Skin epidermis (tissue), 12 donors: ENCODE measurements around the gene CCDC171.
A peak's percentile ranks its signal among the peaks of the same experiment; 100 is the strongest.
"Not testable (repeated sequence)": the region's sequence is repeated elsewhere in the genome, so short reads cannot be mapped to it uniquely, and the experiment has no call there.

Experiments
- H3K27ac ChIP-seq, 21 experiments: fragments of 200-600 bp; sonication (generic) in 11 of 21; one replicate each; pipeline ENCODE4 v1.5.0; 2020; ENCODE audit warnings: mild to moderate bottlenecking in 3 of 21, inconsistent platforms in 2 of 21, moderate library complexity in 2 of 21
- H3K4me3 ChIP-seq, 7 experiments: fragments of 200-600 bp; sonication (generic) in 2 of 7; one replicate each; pipeline ENCODE4 v1.5.0; 2020; ENCODE audit warnings: inconsistent platforms in 2 of 7, mild to moderate bottlenecking in 2 of 7, moderate library complexity in 1 of 7

The CCDC171 gene

DNA sequence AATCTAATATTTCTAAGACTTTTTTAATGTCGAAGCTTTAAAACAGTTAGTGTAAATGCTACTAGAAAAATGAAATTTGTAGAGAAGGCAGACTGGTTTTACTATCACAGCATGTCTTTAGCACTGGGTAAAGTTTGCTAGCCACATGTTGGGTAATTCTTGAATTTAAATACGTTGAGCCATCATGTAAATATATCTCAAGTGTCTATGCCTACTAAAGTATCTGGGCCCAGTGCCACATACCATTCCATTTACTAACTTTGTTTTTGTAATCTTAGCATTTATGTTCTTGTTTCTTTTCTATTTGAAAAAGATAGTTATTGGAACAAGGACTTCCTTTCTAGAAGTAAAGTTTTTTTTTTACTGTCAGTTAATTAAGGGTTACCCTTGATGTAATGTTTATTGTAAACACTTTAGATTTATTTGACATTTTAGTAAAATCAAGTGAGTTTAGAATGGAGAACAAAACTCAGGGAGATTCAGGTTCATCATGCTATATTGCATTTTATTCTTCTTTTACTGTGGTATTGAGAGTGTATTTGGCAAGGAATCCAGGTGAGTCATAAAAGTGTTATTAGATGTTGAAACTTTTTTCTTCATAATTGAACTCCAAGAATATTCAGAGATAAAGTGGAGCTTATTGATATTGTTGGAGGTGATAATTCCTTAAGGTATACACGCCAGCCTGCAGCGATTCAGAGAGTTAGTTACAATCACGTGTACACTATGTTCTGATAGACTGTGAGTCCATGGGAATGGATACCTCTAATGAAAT is 182.4 kb downstream of the CCDC171 start:
- H3K4me3 ChIP-seq = no peak overlapping the region
- peak overlapping the region in 3 of 21 experiments; percentile 4 to 26 (median 17) for H3K27ac ChIP-seq

DNA sequence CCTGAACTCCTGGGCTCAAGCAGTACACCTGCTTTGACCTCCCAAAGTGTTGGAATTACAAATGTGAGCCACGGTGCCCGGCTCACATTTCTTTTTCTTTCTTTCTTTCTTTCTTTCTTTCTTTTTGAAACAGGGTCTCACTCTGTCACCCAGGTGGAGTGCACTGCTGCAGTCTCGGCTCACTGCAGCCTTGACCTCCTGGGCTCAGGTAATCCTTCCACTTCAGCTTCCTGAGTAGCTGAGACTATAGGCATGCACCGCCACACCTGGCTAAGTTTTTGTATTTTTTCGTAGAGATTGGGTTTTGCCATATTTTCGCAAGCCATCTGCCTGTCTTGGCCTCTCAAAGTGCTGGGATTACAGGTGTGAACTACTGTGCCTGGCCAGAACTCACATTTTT is 183.7 kb downstream of the CCDC171 start:
- H3K27ac ChIP-seq = no peak overlapping the region
- no peak overlapping the region for H3K4me3 ChIP-seq

DNA sequence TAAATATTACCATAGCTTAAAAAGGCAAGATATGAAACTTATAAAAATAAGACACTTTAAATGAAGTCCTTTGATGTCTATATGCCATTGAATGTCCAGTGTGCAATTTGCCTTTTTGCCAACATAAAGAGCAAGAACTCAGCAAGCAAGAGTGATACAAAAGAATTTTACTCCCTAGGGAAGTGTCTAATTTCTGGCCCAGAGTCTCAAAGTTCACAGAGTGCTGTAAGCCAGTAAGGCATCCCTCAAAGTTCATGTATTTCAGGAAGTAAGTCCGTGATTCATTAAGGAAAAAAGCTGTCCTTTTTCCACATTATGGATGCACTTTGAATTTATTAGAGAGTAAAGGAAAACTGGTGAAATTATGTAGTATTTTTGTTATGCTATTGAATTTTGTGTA is 185.2 kb downstream of the CCDC171 start:
- no peak overlapping the region for H3K4me3 ChIP-seq
- H3K27ac ChIP-seq = no peak overlapping the region

DNA sequence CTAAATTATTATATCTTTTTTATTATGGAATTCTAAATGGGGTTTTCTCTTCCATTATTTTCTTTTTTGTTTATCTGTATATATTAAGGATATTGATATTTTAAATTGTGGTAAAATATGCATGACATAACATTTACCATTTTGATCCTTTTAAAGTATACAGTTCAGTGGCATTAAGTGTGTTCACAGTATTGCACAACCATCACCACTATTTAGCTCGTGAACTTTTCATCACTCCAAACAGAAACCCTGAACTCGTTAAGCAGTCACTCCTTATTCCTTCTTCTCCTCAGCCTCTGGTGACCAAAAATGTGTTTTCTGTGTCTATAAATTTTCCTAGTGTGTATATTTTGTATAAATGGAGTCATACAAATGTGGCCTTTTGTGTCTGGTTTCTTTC is 188.2 kb downstream of the CCDC171 start:
- Histone ChIP-seq H3K27ac (no peak overlapping the region), H3K4me3 (no peak overlapping the region)

DNA sequence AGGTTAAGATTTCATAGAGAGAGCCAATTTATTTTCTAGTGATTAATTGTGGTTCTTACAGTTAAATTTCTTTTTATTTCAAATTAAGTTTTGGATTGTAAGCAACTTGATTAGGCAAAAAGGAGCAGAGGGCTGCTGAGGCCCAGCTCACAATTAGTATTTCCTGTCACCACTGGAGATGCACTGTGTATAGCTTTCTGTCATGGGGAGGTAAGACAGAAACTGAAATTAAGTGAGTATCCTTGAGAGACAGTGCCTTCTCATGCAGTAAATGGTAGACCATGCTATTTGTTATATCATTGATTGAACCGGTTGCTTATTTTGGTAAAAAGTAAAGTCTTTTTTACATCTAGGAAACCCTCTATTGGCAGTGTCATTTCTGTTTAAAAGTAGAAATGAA is 190.7 kb downstream of the CCDC171 start:
- Histone ChIP-seq H3K27ac (no peak overlapping the region), H3K4me3 (no peak overlapping the region)

DNA sequence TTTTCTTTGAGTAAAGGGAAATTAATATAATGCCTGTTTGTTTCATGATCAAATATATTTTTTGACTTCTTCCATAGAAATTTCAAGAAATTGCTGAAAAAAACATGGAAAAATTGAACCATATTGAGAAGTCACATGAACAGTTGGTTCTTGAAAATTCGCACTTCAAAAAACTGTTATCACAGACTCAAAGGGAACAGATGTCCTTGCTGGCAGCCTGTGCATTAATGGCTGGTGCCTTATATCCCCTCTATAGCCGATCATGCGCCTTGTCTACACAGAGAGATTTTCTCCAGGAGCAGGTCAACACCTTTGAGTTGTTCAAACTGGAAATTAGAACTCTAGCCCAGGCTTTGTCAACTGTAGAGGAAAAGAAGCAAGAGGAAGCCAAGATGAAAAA is 191.4 kb downstream of the CCDC171 start:
- Histone ChIP-seq H3K4me3 (no peak overlapping the region), H3K27ac (no peak overlapping the region)

DNA sequence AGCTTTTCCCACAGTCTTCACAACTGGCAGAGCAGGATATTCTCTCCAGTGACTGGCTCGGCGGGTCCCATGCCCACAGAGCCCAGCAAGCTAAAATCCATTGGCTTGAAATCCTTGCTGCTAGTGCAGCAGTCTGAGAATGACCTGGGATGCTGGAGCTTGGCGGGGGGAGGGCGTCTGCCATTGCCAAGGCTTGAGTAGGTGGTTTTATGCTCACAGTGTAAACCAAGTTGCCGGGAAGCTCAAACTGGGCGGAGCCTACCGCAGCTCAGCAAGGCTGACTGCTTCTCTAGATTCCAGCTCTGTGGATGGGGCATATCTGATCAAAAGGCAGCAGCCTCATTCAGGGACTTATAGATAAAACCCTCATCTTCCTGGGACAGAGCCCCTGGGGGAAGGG is 194.1 kb downstream of the CCDC171 start:
- Histone ChIP-seq H3K27ac (no peak overlapping the region), H3K4me3 (no peak overlapping the region)

DNA sequence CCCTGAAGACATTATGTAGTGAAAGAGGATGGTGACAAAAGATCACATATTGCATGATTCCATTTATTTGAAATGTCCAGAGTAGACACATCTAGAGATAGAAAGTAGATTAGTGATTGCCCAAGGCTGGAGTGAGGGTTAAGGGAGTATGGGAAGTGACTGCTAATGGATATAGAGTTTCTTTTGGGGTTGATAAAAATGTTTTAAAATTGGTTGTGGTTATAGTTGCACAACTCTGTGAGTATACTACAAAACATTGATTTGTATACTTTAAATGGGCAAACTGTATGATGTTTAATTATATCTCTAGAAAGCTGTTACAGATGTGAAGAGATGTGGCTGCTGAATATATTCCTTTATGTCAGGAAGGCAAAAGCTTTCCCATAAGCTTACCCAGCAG is 202.8 kb downstream of the CCDC171 start:
- Histone ChIP-seq H3K27ac (no peak overlapping the region), H3K4me3 (no peak overlapping the region)

DNA sequence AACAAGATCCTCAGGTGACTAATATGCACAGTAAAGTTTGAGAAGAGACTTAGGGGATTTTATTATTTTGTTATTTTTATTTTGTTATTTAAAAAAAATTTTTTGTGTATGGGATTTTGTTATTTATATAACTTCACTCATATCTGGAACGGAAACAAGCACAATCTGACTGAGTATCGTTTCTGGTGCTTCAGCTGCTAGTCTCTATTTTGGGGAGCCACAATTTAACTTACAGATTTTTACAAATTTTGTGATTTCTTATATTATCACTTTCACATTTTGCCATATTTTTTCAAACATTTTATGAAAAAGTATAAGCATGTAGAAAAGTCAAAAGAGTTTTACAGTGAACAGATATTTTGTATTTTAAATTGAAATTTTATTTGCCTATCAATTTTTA is 208.7 kb downstream of the CCDC171 start:
- Histone ChIP-seq H3K4me3 (no peak overlapping the region), H3K27ac (no peak overlapping the region)

DNA sequence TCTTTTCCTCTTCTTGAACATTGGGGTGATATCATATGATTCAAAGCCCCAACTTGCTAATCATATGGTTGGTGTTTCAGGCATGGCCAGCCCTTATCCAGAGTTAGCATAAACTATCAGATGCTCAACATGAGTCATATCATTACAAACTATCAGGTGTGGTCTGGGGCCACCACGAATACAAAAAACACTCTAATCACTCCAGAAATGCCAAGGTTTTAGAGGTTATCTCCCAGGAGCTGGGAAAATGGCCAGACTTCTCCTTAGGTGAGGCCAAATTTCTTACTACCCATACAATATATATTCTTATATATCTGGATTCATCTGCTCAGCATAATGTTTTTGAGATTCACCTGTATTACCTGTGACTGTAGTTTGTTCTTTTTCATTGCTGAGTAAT is 210.5 kb downstream of the CCDC171 start:
- Histone ChIP-seq H3K27ac (no peak overlapping the region), H3K4me3 (no peak overlapping the region)

DNA sequence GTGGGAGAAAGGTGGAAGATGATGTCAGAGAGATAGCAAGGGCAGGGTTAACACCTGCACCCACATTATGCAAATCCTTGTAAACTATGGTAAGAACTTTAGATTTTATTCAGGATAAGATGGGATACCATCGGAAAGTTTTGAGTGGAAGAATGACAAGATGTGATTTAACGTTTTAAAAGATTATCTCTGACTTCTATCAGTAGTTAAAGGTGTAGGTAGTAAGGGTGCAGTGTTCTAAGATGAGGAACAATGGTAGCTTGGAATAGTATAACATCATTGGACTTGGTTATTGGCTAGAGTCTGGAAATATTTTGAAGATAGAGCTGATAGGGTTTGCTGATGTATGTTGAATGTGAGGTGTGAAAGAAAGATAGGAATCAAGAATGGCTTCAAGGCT is 211.3 kb downstream of the CCDC171 start:
- Histone ChIP-seq H3K4me3 (no peak overlapping the region), H3K27ac (no peak overlapping the region)

DNA sequence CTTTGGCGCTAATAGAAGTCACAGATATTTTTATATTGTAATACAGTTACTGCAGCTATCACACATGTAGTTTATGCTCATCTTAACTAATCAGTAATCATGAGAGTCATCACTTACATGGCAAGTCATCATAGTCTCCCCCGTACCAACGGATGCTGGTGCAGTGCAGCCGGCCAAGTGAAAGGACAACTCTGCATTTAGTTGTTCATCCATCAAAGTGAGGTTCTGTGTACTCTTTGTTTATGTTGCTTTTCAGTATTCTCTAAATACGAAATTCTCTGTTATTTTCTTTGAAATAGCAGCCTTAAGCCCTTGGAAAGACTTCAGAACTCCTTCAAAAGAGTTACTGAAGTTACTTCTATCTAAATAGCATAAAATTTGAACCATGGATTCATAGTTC is 216.7 kb downstream of the CCDC171 start:
- Histone ChIP-seq H3K4me3 (no peak overlapping the region), H3K27ac (no peak overlapping the region)

DNA sequence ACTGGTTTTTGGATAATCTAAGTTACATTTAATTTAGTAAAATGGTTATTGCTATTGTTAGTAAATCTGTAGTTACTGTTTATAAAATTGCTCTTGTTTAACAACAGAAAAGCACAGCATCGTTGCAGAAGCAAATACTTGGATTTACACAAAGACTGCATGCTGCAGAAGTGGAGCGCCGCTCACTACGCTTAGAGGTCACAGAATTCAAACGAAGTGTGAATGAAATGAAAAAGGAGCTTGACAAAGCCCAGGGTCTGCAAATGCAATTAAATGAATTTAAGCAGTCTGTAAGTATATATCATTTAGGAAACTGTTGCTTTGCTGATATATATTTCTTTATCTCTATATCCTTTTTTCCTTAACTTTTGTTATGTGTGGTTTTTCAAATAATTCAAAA is 226.0 kb downstream of the CCDC171 start:
- no peak overlapping the region for H3K27ac ChIP-seq

DNA sequence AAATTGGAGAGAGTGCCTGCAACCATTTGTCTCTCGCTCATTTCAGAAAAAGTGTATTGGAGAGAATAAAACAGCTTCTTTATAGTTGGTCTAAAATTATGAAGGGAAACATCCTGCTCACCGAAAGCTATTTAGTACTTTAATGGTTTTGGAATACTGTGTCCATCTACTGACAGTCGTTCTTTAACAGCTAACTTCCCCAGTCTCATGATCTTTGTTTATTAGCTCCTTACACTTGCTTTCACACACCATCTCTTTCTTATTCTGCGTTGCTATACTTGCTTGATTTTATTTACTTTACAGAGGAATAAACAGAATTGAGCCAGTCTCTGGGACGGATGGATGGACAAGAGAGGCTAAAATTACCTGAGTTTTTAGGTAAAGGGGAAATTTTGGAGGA is 229.3 kb downstream of the CCDC171 start:
- no peak overlapping the region for H3K27ac ChIP-seq
- H3K4me3 ChIP-seq = no peak overlapping the region

More for the DNA sequence above, 226.0 kb downstream of the CCDC171 start:
- no peak overlapping the region for H3K4me3 ChIP-seq

DNA sequence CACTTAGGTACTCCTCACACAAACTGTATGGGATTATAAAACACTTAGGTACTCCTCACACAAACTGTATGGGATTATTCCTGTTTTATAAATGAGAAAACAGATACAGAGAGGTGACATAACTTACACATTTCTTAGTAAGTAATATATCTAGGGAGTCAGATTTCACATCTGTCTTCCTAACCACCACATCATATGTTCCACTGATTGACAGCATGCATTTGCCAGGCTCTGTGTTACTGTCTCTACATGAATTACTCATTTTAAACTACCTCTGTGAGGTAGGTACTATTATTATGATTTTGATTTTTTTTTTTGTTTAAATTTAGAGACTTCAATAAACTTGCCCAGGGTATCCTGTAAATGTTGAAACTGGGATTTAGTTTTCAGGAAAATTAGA is 232.7 kb downstream of the CCDC171 start:
- Histone ChIP-seq H3K27ac (no peak overlapping the region), H3K4me3 (no peak overlapping the region)

DNA sequence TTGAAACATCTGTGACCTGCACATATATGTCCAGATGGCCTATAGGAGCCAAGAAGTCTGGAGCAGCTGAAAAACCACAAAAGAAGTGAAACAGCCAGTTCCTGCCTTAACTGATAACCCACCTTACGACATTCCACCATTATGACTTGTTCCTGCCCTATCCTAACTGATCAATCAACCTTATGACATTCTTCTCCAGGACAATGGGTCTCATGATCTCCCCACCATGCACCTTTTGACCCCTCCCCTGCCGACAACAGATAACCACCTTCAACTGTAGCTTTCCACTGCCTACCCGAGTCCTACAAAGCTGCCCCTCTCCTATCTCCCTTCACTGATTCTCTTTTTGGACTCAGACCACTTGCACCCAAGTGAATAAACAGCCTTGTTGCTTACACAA is 233.8 kb downstream of the CCDC171 start:
- no peak overlapping the region for H3K4me3 ChIP-seq
- no peak overlapping the region for H3K27ac ChIP-seq

DNA sequence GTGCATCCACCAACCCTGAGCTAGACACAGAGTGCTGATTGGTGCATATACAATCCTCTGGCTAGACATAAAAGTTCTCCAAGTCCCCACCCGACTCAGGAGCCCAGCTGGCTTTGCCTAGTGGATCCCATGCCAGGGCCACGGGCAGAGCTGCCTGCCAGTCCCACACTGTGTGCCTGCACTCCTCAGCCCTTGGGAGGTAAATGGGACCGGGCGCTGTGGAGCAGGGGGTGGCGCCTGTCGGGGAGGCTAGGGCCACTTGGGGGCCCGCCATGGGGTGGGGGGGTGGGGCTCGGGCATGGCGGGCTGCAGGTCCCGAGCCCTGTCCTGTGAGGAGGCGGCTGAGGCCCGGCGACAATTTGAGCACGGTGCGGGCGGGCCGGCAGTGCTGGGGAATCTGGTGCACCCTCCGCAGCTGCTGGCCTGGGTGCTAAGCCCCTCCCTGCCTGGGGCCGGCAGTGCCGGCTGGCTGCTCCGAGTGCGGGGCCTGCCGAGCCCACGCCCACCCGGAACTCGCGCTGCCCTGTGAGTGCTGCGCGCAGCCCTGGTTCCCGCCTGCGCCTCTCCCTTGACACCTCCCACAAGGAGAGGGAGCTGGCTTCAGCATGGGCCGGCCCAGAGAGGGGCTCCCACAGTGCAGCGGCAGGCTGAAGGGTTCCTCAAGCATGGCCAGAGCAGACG is 257.5 kb downstream of the CCDC171 start:
- H3K4me3 ChIP-seq, H3K27ac ChIP-seq: not testable (repeated sequence)

DNA sequence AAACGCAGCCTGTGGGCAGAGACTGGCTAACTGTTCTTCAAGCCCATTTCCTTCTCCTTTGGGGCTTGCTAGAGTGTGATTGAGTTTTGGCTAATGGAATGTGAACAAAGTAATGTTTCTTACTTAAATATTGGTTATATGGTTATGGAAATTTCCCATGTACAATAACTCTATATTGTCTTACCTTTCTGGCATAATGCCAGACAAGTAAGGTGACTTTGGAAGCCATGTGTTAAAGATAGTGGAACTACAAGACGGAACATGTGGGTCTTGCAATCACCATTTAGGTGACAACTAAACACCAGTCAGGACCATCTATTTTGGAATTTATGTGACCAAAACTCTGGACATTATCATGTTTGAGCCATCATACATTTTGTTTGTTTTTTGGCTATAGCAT is 260.2 kb downstream of the CCDC171 start:
- Histone ChIP-seq H3K27ac (peak overlapping the region in 1 of 21 experiments; percentile 6), H3K4me3 (no peak overlapping the region)

DNA sequence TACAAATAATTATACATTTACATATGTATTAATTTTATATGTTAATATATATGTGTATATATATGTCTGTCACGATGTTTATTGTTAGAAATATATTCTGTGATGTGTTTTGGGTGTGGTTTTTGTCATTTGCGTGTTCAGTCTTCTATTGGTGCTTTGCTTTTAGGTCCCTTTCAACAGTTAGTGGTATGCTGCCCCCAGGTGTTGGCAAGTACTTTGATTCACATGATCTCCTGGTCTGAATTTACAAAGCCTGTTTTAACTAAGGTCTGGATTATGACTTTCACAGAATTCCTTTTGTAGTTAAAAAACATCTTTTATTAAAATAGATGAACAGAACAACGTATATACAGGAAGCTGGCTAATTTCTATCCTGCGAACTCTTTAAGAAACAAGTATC is 271.5 kb downstream of the CCDC171 start:
- Histone ChIP-seq H3K27ac (no peak overlapping the region), H3K4me3 (no peak overlapping the region)

DNA sequence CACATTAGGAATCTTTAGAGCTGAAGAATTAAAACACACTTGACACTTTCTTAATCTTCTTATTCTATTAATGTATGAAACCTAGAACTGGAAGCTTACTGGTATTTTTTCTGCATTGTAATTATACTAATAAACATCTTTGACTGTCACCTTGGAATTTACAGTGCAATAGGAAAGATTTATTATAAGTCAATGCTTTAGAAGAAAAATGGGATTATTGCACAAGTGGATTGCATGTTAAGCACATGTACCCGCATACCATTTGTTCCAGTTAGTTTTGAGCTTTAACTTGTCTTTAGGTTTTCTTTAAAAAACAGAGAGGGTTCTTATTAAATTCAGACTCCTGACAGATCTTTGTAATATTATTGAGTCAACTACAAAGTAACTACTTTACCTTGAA is 278.5 kb downstream of the CCDC171 start:
- Histone ChIP-seq H3K4me3 (no peak overlapping the region), H3K27ac (no peak overlapping the region)

DNA sequence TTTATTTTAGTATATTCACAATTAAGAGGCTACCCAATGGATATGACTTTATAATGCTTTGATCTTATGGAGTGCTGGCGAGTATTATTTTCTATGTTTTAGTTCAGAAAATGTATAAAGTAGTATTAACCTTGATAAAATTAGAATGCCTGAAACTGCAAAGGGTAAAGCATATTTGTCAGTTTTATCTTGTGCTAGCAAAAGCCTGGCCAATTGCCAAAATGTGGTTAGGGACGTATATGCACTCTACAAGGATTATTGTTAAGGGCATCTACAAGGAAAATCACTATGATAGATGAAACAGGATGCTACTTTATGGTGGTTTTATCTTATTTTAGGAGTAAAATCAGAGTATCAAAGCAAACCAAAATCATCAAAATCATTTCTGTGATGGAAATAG is 281.7 kb downstream of the CCDC171 start:
- H3K27ac ChIP-seq = no peak overlapping the region

More for the DNA sequence above, 281.7 kb downstream of the CCDC171 start:
- H3K4me3 ChIP-seq = no peak overlapping the region
